HEK293 (cell line): ENCODE results near the gene FXYD6.
A peak's percentile ranks its signal among the peaks of the same experiment; 100 is the strongest.

Experiments
- CTCF ChIA-PET: fragments of 350-600 bp; formaldehyde crosslinking; extraction: SDS; loops from one replicate; lab custom pipeline; 2021; ENCODE audit warnings: antibody characterized with exemption; lab: Yijun Ruan, JAX
- POLR2A ChIA-PET: fragments of 300-600 bp; formaldehyde crosslinking; extraction: SDS; loops from one replicate; lab custom pipeline; 2020; ENCODE audit warnings: antibody characterized with exemption, inconsistent platforms; lab: Yijun Ruan, JAX
- H3K27ac ChIP-seq: fragments of 200-500 bp; sonication (Bioruptor generic); 2 replicates; pipeline ENCODE4 v1.5.1; 2014; ENCODE audit warnings: low read depth, low read length, control low read depth, inconsistent platforms; ENCODE audit errors: extremely low read depth
- H3K36me3 ChIP-seq, 2 experiments: fragments of 200-500 bp in 1 of 2; sonication (Bioruptor generic) in 1 of 2; 1 replicate in 1 of 2; 2 replicates in 1 of 2; pipeline ENCODE4 v1.5.1; 2014 to 2017; ENCODE audit warnings: inconsistent platforms in 2 of 2, low read length in 2 of 2; ENCODE audit not compliant: control insufficient read depth in 2 of 2, insufficient read depth in 1 of 2
- H3K4me1 ChIP-seq: fragments of 200-500 bp; sonication (Bioruptor generic); 2 replicates; pipeline ENCODE4 v1.5.1; 2014; ENCODE audit warnings: mild to moderate bottlenecking, low read length, inconsistent platforms; ENCODE audit not compliant: control insufficient read depth, insufficient read depth
- H3K4me3 ChIP-seq: 2 replicates; pipeline ENCODE4 v1.5.1; 2011; ENCODE audit warnings: low read depth, mild to moderate bottlenecking, control low read depth, low read length, moderate library complexity
- H3K9me3 ChIP-seq: fragments of 200-500 bp; sonication (Bioruptor generic); 2 replicates; pipeline ENCODE4 v1.5.1; 2014; ENCODE audit warnings: low read depth, low read length, inconsistent platforms; ENCODE audit not compliant: control insufficient read depth, insufficient read depth
- GLIS1 ChIP-seq: fragments of 450-650 bp; formaldehyde crosslinking; IDR thresholded peaks from 2 replicates; pipeline ENCODE4 v1.5.1; 2016; ENCODE audit warnings: missing biosample characterization, missing genetic modification characterization
- GLIS2 ChIP-seq: fragments of 450-650 bp; formaldehyde crosslinking; IDR thresholded peaks from 2 replicates; pipeline ENCODE4 v1.5.1; 2016; ENCODE audit warnings: missing biosample characterization, missing genetic modification characterization
- SALL2 ChIP-seq: fragments of 450-650 bp; formaldehyde crosslinking; IDR thresholded peaks from 2 replicates; pipeline ENCODE4 v1.5.0; 2017; ENCODE audit warnings: missing biosample characterization, mild to moderate bottlenecking, missing genetic modification characterization, borderline replicate concordance
- ZIC2 ChIP-seq: fragments of 450-650 bp; formaldehyde crosslinking; IDR thresholded peaks from 2 replicates; pipeline ENCODE4 v1.5.1; 2016; ENCODE audit warnings: missing biosample characterization, missing genetic modification characterization
- ZNF184 ChIP-seq: fragments of 450-650 bp; IDR thresholded peaks from 2 replicates; pipeline ENCODE4 v1.5.1; 2018; ENCODE audit warnings: missing biosample characterization, mild to moderate bottlenecking, missing genetic modification characterization
- ZNF394 ChIP-seq: fragments of 450-650 bp; formaldehyde crosslinking; IDR thresholded peaks from 2 replicates; pipeline ENCODE4 v1.5.1; 2016; ENCODE audit warnings: missing biosample characterization, missing genetic modification characterization, mild to moderate bottlenecking, moderate library complexity, borderline replicate concordance
- ZNF426 ChIP-seq: fragments of 450-650 bp; formaldehyde crosslinking; IDR thresholded peaks from 2 replicates; pipeline ENCODE4 v1.5.1; 2017; ENCODE audit warnings: missing biosample characterization, missing genetic modification characterization, mild to moderate bottlenecking, inconsistent platforms, moderate library complexity
- ZNF48 ChIP-seq: fragments of 450-650 bp; formaldehyde crosslinking; IDR thresholded peaks from 2 replicates; pipeline ENCODE4 v1.5.1; 2016; ENCODE audit warnings: missing biosample characterization, missing genetic modification characterization
- ZNF529 ChIP-seq: fragments of 450-650 bp; formaldehyde crosslinking; IDR thresholded peaks from 2 replicates; pipeline ENCODE4 v1.5.1; 2017; ENCODE audit warnings: missing genetic modification characterization, missing biosample characterization; ENCODE audit not compliant: insufficient replicate concordance
- ZNF548 ChIP-seq: fragments of 450-650 bp; formaldehyde crosslinking; IDR thresholded peaks from 2 replicates; pipeline ENCODE4 v1.5.1; 2016; ENCODE audit warnings: missing biosample characterization, missing genetic modification characterization
- ZNF558 ChIP-seq: fragments of 450-650 bp; formaldehyde crosslinking; IDR thresholded peaks from 2 replicates; pipeline ENCODE4 v1.5.1; 2016; ENCODE audit warnings: missing biosample characterization, missing genetic modification characterization
- ZNF571 ChIP-seq: fragments of 450-650 bp; formaldehyde crosslinking; IDR thresholded peaks from 2 replicates; pipeline ENCODE4 v1.5.0; 2017; ENCODE audit warnings: missing biosample characterization, missing genetic modification characterization
- ZNF654 ChIP-seq: fragments of 450-650 bp; formaldehyde crosslinking; IDR thresholded peaks from 2 replicates; pipeline ENCODE4 v1.5.1; 2016; ENCODE audit warnings: low read depth, missing biosample characterization, missing genetic modification characterization
- TF ChIP-seq, protein P1 (sequence below): fragments of 450-650 bp; formaldehyde crosslinking; IDR thresholded peaks from 2 replicates; pipeline ENCODE4 v1.5.1; 2016; ENCODE audit warnings: missing biosample characterization, missing genetic modification characterization
- TF ChIP-seq, protein P2 (sequence below): sonication (generic); formaldehyde crosslinking; IDR thresholded peaks from 2 replicates; pipeline ENCODE4 v1.8.1; 2022; ENCODE audit warnings: mild to moderate bottlenecking, moderate library complexity, missing genetic modification reagents
- TF ChIP-seq, protein P3 (sequence below): fragments of 450-650 bp; formaldehyde crosslinking; IDR thresholded peaks from 2 replicates; pipeline ENCODE4 v1.5.1; 2016; ENCODE audit warnings: missing biosample characterization, missing genetic modification characterization
- TF ChIP-seq, protein P4 (sequence below): fragments of 450-650 bp; IDR thresholded peaks from 2 replicates; pipeline ENCODE4 v1.5.1; 2018; ENCODE audit warnings: missing biosample characterization, missing genetic modification characterization

FXYD6 gene

DNA sequence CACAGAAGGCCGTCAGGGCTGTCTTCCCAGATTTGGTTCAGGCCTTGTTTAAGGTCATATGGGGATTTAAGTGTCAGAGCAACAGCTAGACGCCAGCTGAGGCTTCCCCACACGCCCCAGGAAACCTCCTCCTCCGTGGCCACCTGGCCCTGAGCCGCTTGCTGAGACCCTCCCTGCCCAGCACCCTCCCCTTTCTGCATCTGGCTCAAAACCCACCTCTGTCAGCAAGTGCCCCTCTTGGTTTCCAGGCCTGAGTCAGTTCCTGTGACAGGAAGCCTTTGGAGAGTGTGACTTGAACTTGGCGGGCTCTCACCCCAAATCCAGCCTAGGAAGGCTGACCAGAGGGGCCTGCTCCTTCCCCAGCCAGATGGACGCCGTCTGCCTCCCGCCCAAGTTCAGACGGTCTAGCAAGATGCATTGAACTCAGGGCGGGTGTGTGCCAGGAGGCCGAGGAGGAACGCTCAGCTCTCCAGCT, 52.5 kb downstream of the FXYD6 start (continued):
- TF ChIP-seq, protein P1, sequence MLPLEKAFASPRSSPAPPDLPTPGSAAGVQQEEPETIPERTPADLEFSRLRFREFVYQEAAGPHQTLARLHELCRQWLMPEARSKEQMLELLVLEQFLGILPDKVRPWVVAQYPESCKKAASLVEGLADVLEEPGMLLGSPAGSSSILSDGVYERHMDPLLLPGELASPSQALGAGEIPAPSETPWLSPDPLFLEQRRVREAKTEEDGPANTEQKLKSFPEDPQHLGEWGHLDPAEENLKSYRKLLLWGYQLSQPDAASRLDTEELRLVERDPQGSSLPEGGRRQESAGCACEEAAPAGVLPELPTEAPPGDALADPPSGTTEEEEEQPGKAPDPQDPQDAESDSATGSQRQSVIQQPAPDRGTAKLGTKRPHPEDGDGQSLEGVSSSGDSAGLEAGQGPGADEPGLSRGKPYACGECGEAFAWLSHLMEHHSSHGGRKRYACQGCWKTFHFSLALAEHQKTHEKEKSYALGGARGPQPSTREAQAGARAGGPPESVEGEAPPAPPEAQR, result no peak
- TF ChIP-seq ZNF548, result no peak
- no peak for TF ChIP-seq ZNF558 (tag by site-specific recombination)
- TF ChIP-seq ZNF394 (tag by site-specific recombination), result no peak
- no peak for TF ChIP-seq ZNF426
- TF ChIP-seq, protein P2, sequence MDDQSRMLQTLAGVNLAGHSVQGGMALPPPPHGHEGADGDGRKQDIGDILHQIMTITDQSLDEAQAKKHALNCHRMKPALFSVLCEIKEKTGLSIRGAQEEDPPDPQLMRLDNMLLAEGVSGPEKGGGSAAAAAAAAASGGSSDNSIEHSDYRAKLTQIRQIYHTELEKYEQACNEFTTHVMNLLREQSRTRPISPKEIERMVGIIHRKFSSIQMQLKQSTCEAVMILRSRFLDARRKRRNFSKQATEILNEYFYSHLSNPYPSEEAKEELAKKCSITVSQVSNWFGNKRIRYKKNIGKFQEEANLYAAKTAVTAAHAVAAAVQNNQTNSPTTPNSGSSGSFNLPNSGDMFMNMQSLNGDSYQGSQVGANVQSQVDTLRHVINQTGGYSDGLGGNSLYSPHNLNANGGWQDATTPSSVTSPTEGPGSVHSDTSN (CRISPR knock-in tag), result no peak
- no peak for TF ChIP-seq ZNF529 (tag by site-specific recombination)

DNA sequence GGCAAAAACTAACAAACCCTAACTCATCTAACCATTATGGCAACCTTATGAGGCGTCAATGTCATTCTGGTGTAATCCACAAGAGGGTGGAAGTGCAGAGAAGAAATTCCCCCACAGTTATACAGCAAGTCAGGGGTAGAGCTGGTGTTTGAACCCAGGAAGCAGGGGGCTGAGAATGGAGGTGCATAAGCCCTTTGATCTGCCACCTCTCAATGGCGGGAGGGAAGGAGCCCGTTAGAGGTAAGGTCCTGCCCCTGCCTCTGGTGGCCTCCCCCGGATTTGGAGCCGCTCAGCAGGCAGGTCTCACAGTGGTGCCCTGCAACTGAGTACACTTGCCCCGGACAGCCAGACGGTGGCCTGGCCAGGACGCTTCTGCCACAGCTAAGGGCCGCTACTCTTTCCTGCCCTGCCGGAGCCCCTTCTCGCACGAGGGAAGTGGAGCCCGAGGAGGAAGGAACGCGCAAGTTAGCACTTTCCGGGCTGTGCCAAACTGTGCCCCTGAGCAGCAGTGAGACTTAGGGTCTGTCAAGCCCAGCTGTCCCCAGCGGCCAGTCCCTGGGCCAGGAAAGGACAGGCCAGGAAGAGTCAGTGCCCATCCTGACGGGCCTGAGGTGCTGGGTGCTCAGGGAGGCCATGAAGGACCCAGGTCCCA, 53.0 kb downstream of the FXYD6 start:
- Histone ChIP-seq H3K36me3 (no peaks in the 10 kb centered on the region), H3K9me3 (no peaks in the 10 kb centered on the region), H3K27ac (no peak overlapping the region), H3K4me3 (no peak overlapping the region), H3K4me1 (no peaks in the 10 kb centered on the region)
- CTCF ChIA-PET, result interaction anchor here (0.6 to 10.1 kb wide), 13 partner anchors 12 to 397 kb away, joined by 3 to 223 read pairs (median 3); no protein-coding TSS in a partner anchor
- no peak for TF ChIP-seq ZNF48 (tag by site-specific recombination)
- peak; percentile 6; the same call in 1 of the 2 replicates for TF ChIP-seq ZNF654 (tag by site-specific recombination)
- TF ChIP-seq ZNF571 (tag by site-specific recombination), result no peak
- POLR2A ChIA-PET, result no interaction called here

DNA sequence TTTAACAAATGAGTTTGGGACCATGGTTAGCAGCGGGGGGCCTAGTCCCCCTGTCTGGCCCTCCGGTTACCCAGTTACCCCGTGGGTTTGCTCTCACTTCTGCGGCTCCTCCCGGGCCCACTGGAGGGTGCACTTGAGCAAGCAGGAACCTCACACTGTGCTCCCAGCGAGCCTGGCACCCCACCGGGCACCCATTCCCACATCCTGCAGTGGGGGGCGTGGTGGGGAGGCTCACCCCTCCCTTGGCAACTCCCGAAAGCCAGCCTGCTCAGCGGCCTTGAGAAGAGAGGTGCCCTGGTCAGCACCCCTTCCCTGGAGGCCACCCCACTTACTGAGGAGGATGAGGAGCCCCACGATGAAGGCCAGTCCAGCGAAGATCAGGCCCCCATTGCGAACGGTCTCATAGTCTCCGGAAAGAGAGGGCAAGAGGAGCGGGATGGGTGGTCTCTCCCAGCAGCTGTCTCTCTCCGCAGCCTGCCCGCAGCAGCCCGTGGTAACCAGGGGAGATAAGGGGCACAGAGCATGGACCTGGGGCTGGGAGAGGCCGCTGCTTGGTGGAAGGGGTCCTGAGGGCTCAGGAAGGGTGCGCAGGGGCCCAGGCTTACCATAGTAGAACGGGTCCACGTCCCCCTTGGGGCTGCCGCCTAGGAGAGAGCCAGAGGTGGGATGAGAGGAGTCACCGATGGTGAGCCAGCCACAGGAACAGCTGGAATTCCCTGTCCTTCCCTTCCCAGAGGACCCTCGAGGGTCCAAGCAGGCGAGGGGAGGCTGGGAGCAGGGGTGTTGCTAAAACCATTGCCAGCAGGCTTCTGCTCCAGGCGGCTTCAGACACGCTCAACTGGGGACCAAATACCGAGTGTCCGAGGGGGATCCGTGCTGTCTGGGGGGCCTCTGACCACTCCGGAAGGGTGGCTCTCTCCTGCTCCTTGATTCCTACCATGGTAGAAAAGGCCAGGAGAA, 54.1 kb downstream of the FXYD6 start:
- ChIA-PET CTCF (interaction anchor here (0.7 to 10.1 kb wide), 16 partner anchors 9 to 334 kb away, joined by 3 to 223 read pairs (median 4); no protein-coding TSS in a partner anchor), POLR2A (no interaction called here)
- H3K4me1 ChIP-seq, result no peaks in the 10 kb centered on the region
- H3K36me3 ChIP-seq, result no peaks in the 10 kb centered on the region
- no peak overlapping the region for H3K27ac ChIP-seq
- TF ChIP-seq SALL2 (no peak), ZNF184 (tag by site-specific recombination) (no peak), ZIC2 (tag by site-specific recombination) (peak; percentile 93), GLIS2 (tag by site-specific recombination) (peak; percentile 44; the same call in 1 of the 2 replicates), ZNF654 (tag by site-specific recombination) (peak; percentile 26; the same call in 1 of the 2 replicates), GLIS1 (tag by site-specific recombination) (peak; percentile 34)
- TF ChIP-seq, protein P3, sequence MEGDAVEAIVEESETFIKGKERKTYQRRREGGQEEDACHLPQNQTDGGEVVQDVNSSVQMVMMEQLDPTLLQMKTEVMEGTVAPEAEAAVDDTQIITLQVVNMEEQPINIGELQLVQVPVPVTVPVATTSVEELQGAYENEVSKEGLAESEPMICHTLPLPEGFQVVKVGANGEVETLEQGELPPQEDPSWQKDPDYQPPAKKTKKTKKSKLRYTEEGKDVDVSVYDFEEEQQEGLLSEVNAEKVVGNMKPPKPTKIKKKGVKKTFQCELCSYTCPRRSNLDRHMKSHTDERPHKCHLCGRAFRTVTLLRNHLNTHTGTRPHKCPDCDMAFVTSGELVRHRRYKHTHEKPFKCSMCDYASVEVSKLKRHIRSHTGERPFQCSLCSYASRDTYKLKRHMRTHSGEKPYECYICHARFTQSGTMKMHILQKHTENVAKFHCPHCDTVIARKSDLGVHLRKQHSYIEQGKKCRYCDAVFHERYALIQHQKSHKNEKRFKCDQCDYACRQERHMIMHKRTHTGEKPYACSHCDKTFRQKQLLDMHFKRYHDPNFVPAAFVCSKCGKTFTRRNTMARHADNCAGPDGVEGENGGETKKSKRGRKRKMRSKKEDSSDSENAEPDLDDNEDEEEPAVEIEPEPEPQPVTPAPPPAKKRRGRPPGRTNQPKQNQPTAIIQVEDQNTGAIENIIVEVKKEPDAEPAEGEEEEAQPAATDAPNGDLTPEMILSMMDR, result peak; percentile 57
- TF ChIP-seq, protein P4, sequence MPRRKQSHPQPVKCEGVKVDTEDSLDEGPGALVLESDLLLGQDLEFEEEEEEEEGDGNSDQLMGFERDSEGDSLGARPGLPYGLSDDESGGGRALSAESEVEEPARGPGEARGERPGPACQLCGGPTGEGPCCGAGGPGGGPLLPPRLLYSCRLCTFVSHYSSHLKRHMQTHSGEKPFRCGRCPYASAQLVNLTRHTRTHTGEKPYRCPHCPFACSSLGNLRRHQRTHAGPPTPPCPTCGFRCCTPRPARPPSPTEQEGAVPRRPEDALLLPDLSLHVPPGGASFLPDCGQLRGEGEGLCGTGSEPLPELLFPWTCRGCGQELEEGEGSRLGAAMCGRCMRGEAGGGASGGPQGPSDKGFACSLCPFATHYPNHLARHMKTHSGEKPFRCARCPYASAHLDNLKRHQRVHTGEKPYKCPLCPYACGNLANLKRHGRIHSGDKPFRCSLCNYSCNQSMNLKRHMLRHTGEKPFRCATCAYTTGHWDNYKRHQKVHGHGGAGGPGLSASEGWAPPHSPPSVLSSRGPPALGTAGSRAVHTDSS (tag by site-specific recombination), result peak; percentile 74
- H3K4me3 ChIP-seq, result no peak overlapping the region
- no peaks in the 10 kb centered on the region for H3K9me3 ChIP-seq
